Measurements from ENCODE around the gene KDELR1. TPM values are rescaled to one million over a fixed set of nuclear protein-coding genes. Genes with fewer than 3 reads are reported as not detected.

The KDELR1 gene
- total and polyA plus RNA-seq, 9 of the 15 experiments (the other 6 are each of a cell fraction or from before 2014, with no cell fraction given), result 6.1 to 165 (median 58.5) TPM

DNA sequence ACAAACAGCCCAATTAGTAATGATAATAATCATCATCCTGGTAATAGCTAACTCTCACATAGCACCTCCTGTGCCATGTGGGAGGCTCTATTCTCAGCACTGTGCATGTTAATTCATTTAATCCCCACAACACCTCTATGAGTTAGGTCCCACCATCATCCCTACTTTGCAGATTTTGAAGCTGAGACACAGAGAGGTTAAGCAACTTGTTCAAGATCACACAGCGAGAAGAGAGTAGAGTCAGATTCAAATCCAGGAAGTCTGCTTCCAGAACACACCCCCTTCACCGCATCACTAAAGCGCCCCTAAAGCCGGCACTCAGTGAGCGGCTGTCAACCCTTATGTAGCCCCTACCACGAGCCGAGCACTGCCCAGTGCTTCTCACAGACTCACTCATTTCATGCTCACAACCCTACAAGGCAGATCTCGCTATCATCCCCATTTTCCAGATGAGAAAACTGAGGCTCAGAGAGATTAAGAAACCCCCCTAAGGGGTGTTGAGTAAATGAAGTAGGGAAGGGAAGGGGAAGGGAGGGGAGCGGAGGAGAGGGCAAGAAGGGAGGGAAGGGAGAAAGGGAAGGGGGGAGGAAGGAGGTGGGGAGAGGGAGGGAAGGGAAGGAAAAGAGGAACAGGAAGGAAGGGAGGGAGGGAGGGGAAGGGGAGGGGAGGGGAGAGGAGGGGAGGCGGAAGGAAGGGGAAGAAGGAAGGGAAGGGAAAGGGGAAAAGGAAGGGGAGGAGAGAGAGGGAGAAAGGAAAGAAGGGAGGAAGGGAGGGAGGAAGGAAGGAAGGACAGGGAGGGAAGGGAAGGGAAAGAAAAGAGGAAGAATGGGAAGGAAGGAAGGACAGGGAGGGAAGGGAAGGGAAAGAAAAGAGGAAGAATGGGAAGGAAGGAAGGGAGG is 49.6 kb downstream of the KDELR1 start (continued):
- TF ChIP-seq RBM25 (IDR thresholded peaks at IDR 0.05; ENCODE audit: low read depth, low read length, severe bottlenecking), result peak; percentile 71
- TF ChIP-seq HMGN3 (IDR thresholded peaks at IDR 0.05; ENCODE audit: borderline replicate concordance, extremely low read depth, insufficient read length, low read depth, low read length), result no peak
- TF ChIP-seq MCM2 (IDR thresholded peaks at IDR 0.05; ENCODE audit: low read depth), result no peak
- TF ChIP-seq PTBP1 (IDR thresholded peaks at IDR 0.05; ENCODE audit: low read depth, low read length), result 0 out of 2 replicates have a peak, but pooled peaks have one; percentile 74
- peak; percentile 92 for TF ChIP-seq ADNP (tag; IDR thresholded peaks at IDR 0.05)
- no peak for TF ChIP-seq ZNF583 (CRISPR knock-in tag; IDR thresholded peaks at IDR 0.05)
- TF ChIP-seq, protein P1, sequence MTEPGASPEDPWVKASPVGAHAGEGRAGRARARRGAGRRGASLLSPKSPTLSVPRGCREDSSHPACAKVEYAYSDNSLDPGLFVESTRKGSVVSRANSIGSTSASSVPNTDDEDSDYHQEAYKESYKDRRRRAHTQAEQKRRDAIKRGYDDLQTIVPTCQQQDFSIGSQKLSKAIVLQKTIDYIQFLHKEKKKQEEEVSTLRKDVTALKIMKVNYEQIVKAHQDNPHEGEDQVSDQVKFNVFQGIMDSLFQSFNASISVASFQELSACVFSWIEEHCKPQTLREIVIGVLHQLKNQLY (CRISPR knock-in tag; conservative IDR thresholded peaks at IDR 0.05), result no peak
- no peak for TF ChIP-seq GATAD2A (IDR thresholded peaks at IDR 0.05)
- peak; percentile 68 for TF ChIP-seq ZFP36 (IDR thresholded peaks at IDR 0.05; ENCODE audit: low read depth, low read length, partially characterized antibody)
- TF ChIP-seq, protein P2, sequence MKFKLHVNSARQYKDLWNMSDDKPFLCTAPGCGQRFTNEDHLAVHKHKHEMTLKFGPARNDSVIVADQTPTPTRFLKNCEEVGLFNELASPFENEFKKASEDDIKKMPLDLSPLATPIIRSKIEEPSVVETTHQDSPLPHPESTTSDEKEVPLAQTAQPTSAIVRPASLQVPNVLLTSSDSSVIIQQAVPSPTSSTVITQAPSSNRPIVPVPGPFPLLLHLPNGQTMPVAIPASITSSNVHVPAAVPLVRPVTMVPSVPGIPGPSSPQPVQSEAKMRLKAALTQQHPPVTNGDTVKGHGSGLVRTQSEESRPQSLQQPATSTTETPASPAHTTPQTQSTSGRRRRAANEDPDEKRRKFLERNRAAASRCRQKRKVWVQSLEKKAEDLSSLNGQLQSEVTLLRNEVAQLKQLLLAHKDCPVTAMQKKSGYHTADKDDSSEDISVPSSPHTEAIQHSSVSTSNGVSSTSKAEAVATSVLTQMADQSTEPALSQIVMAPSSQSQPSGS (CRISPR knock-in tag; IDR thresholded peaks at IDR 0.05), result no peak
- peak; percentile 75 for TF ChIP-seq CHD4 (IDR thresholded peaks at IDR 0.05; ENCODE audit: insufficient read depth, insufficient replicate concordance, low read depth, low read length, poor library complexity, severe bottlenecking)
- TF ChIP-seq SMARCA5 (IDR thresholded peaks at IDR 0.05), result peak; percentile 96
- no peak for TF ChIP-seq ESRRA (IDR thresholded peaks at IDR 0.05; ENCODE audit: borderline replicate concordance, low read depth)
- TF ChIP-seq ZNF12 (CRISPR knock-in tag; IDR thresholded peaks at IDR 0.05), result no peak
- no peak for TF ChIP-seq ZNF431 (CRISPR knock-in tag; IDR thresholded peaks at IDR 0.05)
- TF ChIP-seq, protein P3, sequence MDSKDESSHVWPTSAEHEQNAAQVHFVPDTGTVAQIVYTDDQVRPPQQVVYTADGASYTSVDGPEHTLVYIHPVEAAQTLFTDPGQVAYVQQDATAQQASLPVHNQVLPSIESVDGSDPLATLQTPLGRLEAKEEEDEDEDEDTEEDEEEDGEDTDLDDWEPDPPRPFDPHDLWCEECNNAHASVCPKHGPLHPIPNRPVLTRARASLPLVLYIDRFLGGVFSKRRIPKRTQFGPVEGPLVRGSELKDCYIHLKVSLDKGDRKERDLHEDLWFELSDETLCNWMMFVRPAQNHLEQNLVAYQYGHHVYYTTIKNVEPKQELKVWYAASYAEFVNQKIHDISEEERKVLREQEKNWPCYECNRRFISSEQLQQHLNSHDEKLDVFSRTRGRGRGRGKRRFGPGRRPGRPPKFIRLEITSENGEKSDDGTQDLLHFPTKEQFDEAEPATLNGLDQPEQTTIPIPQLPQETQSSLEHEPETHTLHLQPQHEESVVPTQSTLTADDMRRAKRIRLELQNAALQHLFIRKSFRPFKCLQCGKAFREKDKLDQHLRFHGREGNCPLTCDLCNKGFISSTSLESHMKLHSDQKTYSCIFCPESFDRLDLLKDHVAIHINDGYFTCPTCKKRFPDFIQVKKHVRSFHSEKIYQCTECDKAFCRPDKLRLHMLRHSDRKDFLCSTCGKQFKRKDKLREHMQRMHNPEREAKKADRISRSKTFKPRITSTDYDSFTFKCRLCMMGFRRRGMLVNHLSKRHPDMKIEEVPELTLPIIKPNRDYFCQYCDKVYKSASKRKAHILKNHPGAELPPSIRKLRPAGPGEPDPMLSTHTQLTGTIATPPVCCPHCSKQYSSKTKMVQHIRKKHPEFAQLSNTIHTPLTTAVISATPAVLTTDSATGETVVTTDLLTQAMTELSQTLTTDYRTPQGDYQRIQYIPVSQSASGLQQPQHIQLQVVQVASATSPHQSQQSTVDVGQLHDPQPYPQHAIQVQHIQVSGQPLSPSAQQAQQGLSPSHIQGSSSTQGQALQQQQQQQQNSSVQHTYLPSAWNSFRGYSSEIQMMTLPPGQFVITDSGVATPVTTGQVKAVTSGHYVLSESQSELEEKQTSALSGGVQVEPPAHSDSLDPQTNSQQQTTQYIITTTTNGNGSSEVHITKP (IDR thresholded peaks at IDR 0.05; ENCODE audit: partially characterized antibody), result no peak
- TF ChIP-seq ZNF699 (CRISPR knock-in tag; IDR thresholded peaks at IDR 0.05; ENCODE audit: insufficient replicate concordance), result no peak
- no peak for TF ChIP-seq ZFP30 (CRISPR knock-in tag; IDR thresholded peaks at IDR 0.05; ENCODE audit: borderline replicate concordance)
- TF ChIP-seq THRAP3 (IDR thresholded peaks at IDR 0.05; ENCODE audit: borderline replicate concordance), result no peak

Data from K562 (cell line).